ENCODE results near the gene TMEM238. TPM values are rescaled to one million over a fixed set of nuclear protein-coding genes. Genes with fewer than 3 reads are reported as not detected.
"Not testable (repeated sequence)": the region's sequence is repeated elsewhere in the genome, so short reads cannot be mapped to it uniquely, and the experiment has no call there.

The TMEM238 gene
- 10 to 100 TPM; 11.3 to 12.1 TPM for total RNA-seq

GRCh38 chr19:55384131-55384919 is at the start of gene TMEM238:
Gene TMEM238 (minus strand): TSS chr19:55384292. CDS start chr19:55384259, 33 bp downstream.
- ChIA-PET POLR2A (interaction anchor here (0.7 to 2.9 kb wide), 14 partner anchors 8 to 240 kb away, joined by 3 to 26 read pairs (median 4); partner anchors contain the start of genes HSPBP1, KMT5C, PPP6R1 and UBE2S), CTCF (interaction anchor here (0.9 to 2.3 kb wide), 8 partner anchors 23 to 270 kb away, joined by 3 to 17 read pairs (median 6); partner anchors contain the start of gene UBE2S)

- ChIA-PET CTCF (no interaction called here), POLR2A (no interaction called here)
These were observed 49.2 kb upstream of the TMEM238 start for GRCh38 chr19:55433292-55433691.

- ChIA-PET POLR2A (no interaction called here), CTCF (no interaction called here)
These were observed 48.3 kb upstream of the TMEM238 start for GRCh38 chr19:55432241-55432959.

GRCh38 chr19:55431183-55431582 is 47.1 kb upstream of the TMEM238 start:
- ChIA-PET POLR2A (no interaction called here), CTCF (interaction anchor here (0.6 kb wide), 1 partner anchor 76 kb away, joined by 5 read pairs; no protein-coding TSS in a partner anchor)

GRCh38 chr19:55426042-55426441 is 42.0 kb upstream of the TMEM238 start:
- ChIA-PET CTCF (no interaction called here), POLR2A (no interaction called here)

GRCh38 chr19:55424518-55424917 is 40.4 kb upstream of the TMEM238 start:
- ChIA-PET CTCF (no interaction called here), POLR2A (no interaction called here)

GRCh38 chr19:55423225-55424005 is 39.3 kb upstream of the TMEM238 start:
- ChIA-PET CTCF (no interaction called here), POLR2A (interaction anchor here (0.7 kb wide), 1 partner anchor 16 kb away, joined by 6 read pairs; no protein-coding TSS in a partner anchor)

- POLR2A ChIA-PET: not testable (repeated sequence)
- CTCF ChIA-PET: interaction anchor here (0.6 to 3.8 kb wide), 2 partner anchors 119 to 160 kb away, joined by 3 to 16 read pairs; no protein-coding TSS in a partner anchor
These were observed 37.2 kb upstream of the TMEM238 start for GRCh38 chr19:55421281-55421680.

- CTCF ChIA-PET: interaction anchor here (0.6 to 3.8 kb wide), 4 partner anchors 9 to 278 kb away, joined by 3 to 16 read pairs (median 4); no protein-coding TSS in a partner anchor
- POLR2A ChIA-PET: no interaction called here
These were observed 35.6 kb upstream of the TMEM238 start for GRCh38 chr19:55419624-55420236.

GRCh38 chr19:55419103-55419502 is 35.0 kb upstream of the TMEM238 start:
- CTCF ChIA-PET: interaction anchor here (0.6 to 3.8 kb wide), 6 partner anchors 10 to 278 kb away, joined by 3 to 16 read pairs (median 4); no protein-coding TSS in a partner anchor
- POLR2A ChIA-PET: interaction anchor here (1.0 kb wide), 1 partner anchor 11 kb away, joined by 4 read pairs; no protein-coding TSS in a partner anchor

- ChIA-PET CTCF (interaction anchor here (0.7 to 3.8 kb wide), 11 partner anchors 13 to 277 kb away, joined by 3 to 16 read pairs (median 4); partner anchors contain the start of gene KMT5C), POLR2A (interaction anchor here (1.0 kb wide), 2 partner anchors 10 to 33 kb away, joined by 4 read pairs; no protein-coding TSS in a partner anchor)
These were observed 34.1 kb upstream of the TMEM238 start for GRCh38 chr19:55418185-55418584.

- POLR2A ChIA-PET: no interaction called here
- CTCF ChIA-PET: no interaction called here
These were observed 26.1 kb upstream of the TMEM238 start for GRCh38 chr19:55410168-55410567.

GRCh38 chr19:55409179-55409578 is 25.1 kb upstream of the TMEM238 start:
- CTCF ChIA-PET: interaction anchor here (1.0 to 1.4 kb wide), 3 partner anchors 25 to 107 kb away, joined by 3 to 6 read pairs (median 4); partner anchors contain the start of gene TMEM238
- POLR2A ChIA-PET: interaction anchor here (1.0 to 1.2 kb wide), 2 partner anchors 25 to 108 kb away, joined by 3 to 4 read pairs; partner anchors contain the start of gene TMEM238

GRCh38 chr19:55408533-55408872 is 24.4 kb upstream of the TMEM238 start:
- CTCF ChIA-PET: interaction anchor here (1.0 to 1.4 kb wide), 3 partner anchors 24 to 106 kb away, joined by 3 to 6 read pairs (median 4); partner anchors contain the start of gene TMEM238
- POLR2A ChIA-PET: interaction anchor here (0.5 to 2.4 kb wide), 4 partner anchors 19 to 132 kb away, joined by 3 to 14 read pairs (median 4); partner anchors contain the start of gene TMEM238

- POLR2A ChIA-PET: interaction anchor here (0.5 to 3.2 kb wide), 12 partner anchors 9 to 152 kb away, joined by 3 to 26 read pairs (median 7); partner anchors contain the start of genes HSPBP1, KMT5C, PPP6R1 and RPL28
These were observed 23.9 kb upstream of the TMEM238 start for GRCh38 chr19:55407800-55408532.

GRCh38 chr19:55407550-55407799 is 23.4 kb upstream of the TMEM238 start, which contains the start of gene UBE2S:
Gene UBE2S (minus strand): TSS chr19:55407788. CDS start chr19:55407589, 199 bp downstream.
- ChIA-PET POLR2A (interaction anchor here (0.6 to 3.2 kb wide), 10 partner anchors 8 to 152 kb away, joined by 3 to 26 read pairs (median 9); partner anchors contain the start of genes HSPBP1, KMT5C, PPP6R1 and RPL28), CTCF (interaction anchor here (1.0 to 1.8 kb wide), 2 partner anchors 19 to 23 kb away, joined by 3 to 5 read pairs; partner anchors contain the start of gene TMEM238)

More at GRCh38 chr19:55407800-55408532, 23.9 kb upstream of the TMEM238 start:
- CTCF ChIA-PET: interaction anchor here (1.0 to 1.8 kb wide), 5 partner anchors 20 to 106 kb away, joined by 3 to 6 read pairs (median 4); partner anchors contain the start of gene TMEM238

GRCh38 chr19:55406826-55407549 is 22.9 kb upstream of the TMEM238 start:
- ChIA-PET POLR2A (interaction anchor here (0.6 to 3.2 kb wide), 10 partner anchors 8 to 151 kb away, joined by 3 to 26 read pairs (median 9); partner anchors contain the start of genes HSPBP1, KMT5C, PPP6R1 and RPL28), CTCF (interaction anchor here (0.6 to 1.8 kb wide), 4 partner anchors 19 to 246 kb away, joined by 3 to 5 read pairs (median 4); partner anchors contain the start of gene TMEM238)
